Breast epithelium (tissue), 3 donors: ENCODE measurements around the gene ATP9B.

ENCODE experiments used
- POLR2A ChIP-seq: fragments of 450-650 bp; IDR thresholded peaks from one replicate; pipeline ENCODE4 v1.6.1; 2016; ENCODE audit warnings: antibody characterized with exemption, mild to moderate bottlenecking, moderate library complexity
- TF ChIP-seq, protein P1 (sequence below), 3 donors: fragments of 450-650 bp; IDR thresholded peaks; one replicate each; pipeline ENCODE4 v1.5.1; 2016 to 2017; ENCODE audit warnings: antibody characterized with exemption in 3 of 3, mild to moderate bottlenecking in 3 of 3, moderate library complexity in 3 of 3

DNA sequence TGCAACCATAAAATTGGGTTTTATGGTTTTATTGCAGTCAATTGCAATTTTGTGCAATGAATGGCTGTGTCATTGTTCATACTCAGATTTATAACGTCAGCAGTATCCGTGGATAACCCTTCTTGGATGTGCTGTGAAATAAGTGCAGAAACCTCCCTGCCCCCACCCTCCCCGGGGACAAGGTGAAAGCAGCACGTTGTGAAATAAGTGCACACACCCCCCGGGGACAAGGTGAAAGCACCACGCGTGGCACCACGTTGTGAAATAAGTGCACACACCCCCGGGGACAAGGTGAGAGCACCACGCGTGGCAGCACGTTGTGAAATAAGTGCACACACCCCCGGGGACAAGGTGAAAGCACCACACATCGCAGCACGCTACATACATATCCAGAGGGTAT lies 232.9 kb downstream of the ATP9B start:
- TF ChIP-seq, protein P1, sequence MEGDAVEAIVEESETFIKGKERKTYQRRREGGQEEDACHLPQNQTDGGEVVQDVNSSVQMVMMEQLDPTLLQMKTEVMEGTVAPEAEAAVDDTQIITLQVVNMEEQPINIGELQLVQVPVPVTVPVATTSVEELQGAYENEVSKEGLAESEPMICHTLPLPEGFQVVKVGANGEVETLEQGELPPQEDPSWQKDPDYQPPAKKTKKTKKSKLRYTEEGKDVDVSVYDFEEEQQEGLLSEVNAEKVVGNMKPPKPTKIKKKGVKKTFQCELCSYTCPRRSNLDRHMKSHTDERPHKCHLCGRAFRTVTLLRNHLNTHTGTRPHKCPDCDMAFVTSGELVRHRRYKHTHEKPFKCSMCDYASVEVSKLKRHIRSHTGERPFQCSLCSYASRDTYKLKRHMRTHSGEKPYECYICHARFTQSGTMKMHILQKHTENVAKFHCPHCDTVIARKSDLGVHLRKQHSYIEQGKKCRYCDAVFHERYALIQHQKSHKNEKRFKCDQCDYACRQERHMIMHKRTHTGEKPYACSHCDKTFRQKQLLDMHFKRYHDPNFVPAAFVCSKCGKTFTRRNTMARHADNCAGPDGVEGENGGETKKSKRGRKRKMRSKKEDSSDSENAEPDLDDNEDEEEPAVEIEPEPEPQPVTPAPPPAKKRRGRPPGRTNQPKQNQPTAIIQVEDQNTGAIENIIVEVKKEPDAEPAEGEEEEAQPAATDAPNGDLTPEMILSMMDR (IDR thresholded peaks at IDR 0.05): no peak
- no peak for TF ChIP-seq POLR2A
